CD14-positive monocyte (primary cell): ENCODE data around the gene PIK3CD. TPM values are rescaled to one million over a fixed set of nuclear protein-coding genes. Genes with fewer than 3 reads are reported as not detected.

Source experiments
- DNase-seq, 3 donors: peaks; one replicate each; pipeline ENCODE4 v3.0.0-alpha.2; 2011 to 2022
- H2AFZ ChIP-seq: 2 replicates; pipeline ENCODE4 v1.6.0; 2012; ENCODE audit warnings: mild to moderate bottlenecking, low read depth, low read length, inconsistent platforms; ENCODE audit not compliant: insufficient read depth, poor library complexity, severe bottlenecking
- H3K27ac ChIP-seq, 2 donors: 1 replicate in 1 of 2; 2 replicates in 1 of 2; pipeline ENCODE4 v1.5.1; 2012 to 2013; ENCODE audit warnings: low read length in 2 of 2, control low read depth in 1 of 2, inconsistent platforms in 1 of 2, low read depth in 1 of 2, mild to moderate bottlenecking in 1 of 2
- H3K27me3 ChIP-seq, 2 donors: one replicate each; pipeline versions ENCODE4 v1.6.0 to v1.6.1; 2011 to 2013; ENCODE audit warnings: low read length in 2 of 2; ENCODE audit not compliant: control insufficient read depth in 2 of 2, insufficient read depth in 2 of 2
- H3K36me3 ChIP-seq, 2 donors: replicated peaks in 1 of 2; 1 replicate in 1 of 2; 2 replicates in 1 of 2; pipeline versions ENCODE4 v1.5.1 to v1.6.1; 2012 to 2013; ENCODE audit warnings: low read length in 2 of 2, control low read depth in 1 of 2, inconsistent platforms in 1 of 2, mild to moderate bottlenecking in 1 of 2; ENCODE audit not compliant: insufficient read depth in 2 of 2, control insufficient read depth in 1 of 2
- H3K4me1 ChIP-seq, 2 donors: 1 replicate in 1 of 2; 2 replicates in 1 of 2; pipeline versions ENCODE4 v1.5.1 to v1.6.1; 2012 to 2013; ENCODE audit warnings: low read length in 2 of 2, control low read depth in 1 of 2, inconsistent platforms in 1 of 2, mild to moderate bottlenecking in 1 of 2, moderate library complexity in 1 of 2; ENCODE audit not compliant: insufficient read depth in 2 of 2, control insufficient read depth in 1 of 2
- H3K4me2 ChIP-seq: replicated peaks from 2 replicates; pipeline ENCODE3; 2012; ENCODE audit warnings: low read length, moderate library complexity, mild to moderate bottlenecking; ENCODE audit not compliant: poor library complexity, severe bottlenecking; ENCODE audit errors: extremely low read depth
- H3K4me3 ChIP-seq, 3 experiments: fragments of 200-600 bp in 1 of 3; sonication (generic) in 1 of 3; replicated peaks in 1 of 3; 1 replicate in 2 of 3; 2 replicates in 1 of 3; pipeline ENCODE4 v1.5.1; 2011 to 2013; ENCODE audit warnings: low read length in 3 of 3, mild to moderate bottlenecking in 3 of 3, control low read depth in 2 of 3, low read depth in 2 of 3, inconsistent platforms in 1 of 3, moderate library complexity in 1 of 3
- H3K79me2 ChIP-seq: 2 replicates; pipeline ENCODE4 v1.6.0; 2012; ENCODE audit warnings: mild to moderate bottlenecking, control low read depth, inconsistent platforms, low read length, moderate library complexity; ENCODE audit not compliant: insufficient read depth
- H3K9ac ChIP-seq: 2 replicates; pipeline ENCODE4 v1.6.0; 2017; ENCODE audit warnings: low read length, mild to moderate bottlenecking; ENCODE audit not compliant: insufficient read depth, poor library complexity, severe bottlenecking
- H3K9me3 ChIP-seq, 2 donors: replicated peaks in 1 of 2; 1 replicate in 1 of 2; 2 replicates in 1 of 2; pipeline versions ENCODE4 v1.5.1 to v1.6.1; 2012 to 2013; ENCODE audit warnings: low read length in 2 of 2, control low read depth in 1 of 2; ENCODE audit not compliant: control insufficient read depth in 1 of 2, insufficient read depth in 1 of 2
- H4K20me1 ChIP-seq: 2 replicates; pipeline ENCODE4 v1.6.0; 2012; ENCODE audit warnings: mild to moderate bottlenecking, low read length, control low read depth, moderate library complexity; ENCODE audit not compliant: insufficient read depth
- H3K27ac Mint-ChIP-seq, 7 donors: one replicate each; pipeline ENCODE4 v1.8.0; 2020; ENCODE audit warnings: mild to moderate bottlenecking in 7 of 7, mixed read lengths in 7 of 7, moderate library complexity in 6 of 7, inconsistent platforms in 2 of 7
- H3K27me3 Mint-ChIP-seq, 3 donors: one replicate each; pipeline ENCODE4 v1.8.0; 2021 to 2022; ENCODE audit warnings: low read depth in 3 of 3, mild to moderate bottlenecking in 3 of 3, mixed read lengths in 3 of 3, moderate library complexity in 3 of 3, inconsistent platforms in 1 of 3
- H3K36me3 Mint-ChIP-seq, 2 donors: one replicate each; pipeline ENCODE4 v1.8.0; 2020; ENCODE audit warnings: mixed read lengths in 2 of 2, inconsistent platforms in 1 of 2, mild to moderate bottlenecking in 1 of 2
- H3K4me1 Mint-ChIP-seq: one replicate; pipeline ENCODE4 v1.8.0; 2020; ENCODE audit warnings: mild to moderate bottlenecking, mixed read lengths
- H3K4me3 Mint-ChIP-seq, 2 donors: one replicate each; pipeline ENCODE4 v1.8.0; 2020; ENCODE audit warnings: mild to moderate bottlenecking in 2 of 2, mixed read lengths in 2 of 2, moderate library complexity in 1 of 2
- H3K9me3 Mint-ChIP-seq, 7 donors: one replicate each; pipeline ENCODE4 v1.8.0; 2020 to 2022; ENCODE audit warnings: mixed read lengths in 7 of 7, mild to moderate bottlenecking in 6 of 7, moderate library complexity in 6 of 7, inconsistent platforms in 2 of 7
- CTCF ChIP-seq: fragments of 200-600 bp; IDR thresholded peaks from one replicate; pipeline ENCODE4 v1.8.0; 2022; ENCODE audit warnings: antibody characterized with exemption, mild to moderate bottlenecking
- WGBS: methylation state at CpG from one replicate; pipeline ENCODE4 v1.1.5; 2013; ENCODE audit warnings: missing lambda C conversion rate; ENCODE audit not compliant: insufficient coverage; 5-methylcytosine and 5-hydroxymethylcytosine counted together
- intact Hi-C, 2 donors: fragments of 100-400 bp; cut with micrococcal nuclease; formaldehyde crosslinking; loops; one replicate each; pipeline versions ENCODE4 v1.15.0 to v1.15.1; 2023
- polyA plus RNA-seq, 3 donors: library from polyadenylated mRNA; depleted of rRNA in 1 of 3; unstranded in 2 of 3; stranded (reverse) in 1 of 3; fragments of 300-500 nt in 2 of 3; fragments of >200 nt in 1 of 3; fragmentation: Illumina TruSeq in 2 of 3; gene quantifications; 1 replicate in 2 of 3; 2 replicates in 1 of 3; pipeline ENCODE4 v1.2.3, GENCODE V29; 2012 to 2021

The PIK3CD gene
- polyA plus RNA-seq, 3 donors = 33.2 to 120 (median 52.2) TPM

GRCh38 chr1:9671377-9672140 lies 20.0 kb downstream of the PIK3CD start:
- Histone ChIP-seq H3K4me2 (no peak overlapping the region), H3K9ac (no peak overlapping the region), H4K20me1 (peaks cover 100% of the 10 kb centered on the region), H3K27ac (peak overlapping the region in 1 of 2 donors; percentile 48), H3K79me2 (peaks cover 100% of the 10 kb centered on the region), H3K4me1 (peaks cover 22 to 24% of the 10 kb centered on the region in 2 donors), H3K4me3 (no peak overlapping the region), H2AFZ (no peak overlapping the region), H3K9me3 (no peaks in the 10 kb centered on the region), H3K27me3 (no peaks in the 10 kb centered on the region), H3K36me3 (peaks cover 46 to 66% of the 10 kb centered on the region in 2 donors)
- Mint-ChIP-seq H3K36me3 (peaks cover 44 to 83% of the 10 kb centered on the region in 2 donors), H3K27me3 (no peaks in the 10 kb centered on the region), H3K9me3 (no peaks in the 10 kb centered on the region), H3K4me3 (no peak overlapping the region), H3K4me1 (peaks cover 34% of the 10 kb centered on the region), H3K27ac (peak overlapping the region in 5 of 7 donors; percentile 15 to 83 (median 70))
- no peak for DNase-seq
- 100% methylated on average over 5 of the region's 8 CpGs for WGBS
- TF ChIP-seq CTCF = no peak
- intact Hi-C loops = no loop called here

- no peaks in the 10 kb centered on the region for H3K9me3 Mint-ChIP-seq
- peaks cover 22 to 24% of the 10 kb centered on the region in 2 donors for H3K4me1 ChIP-seq
- peaks cover 50 to 86% of the 10 kb centered on the region in 2 donors for H3K36me3 Mint-ChIP-seq
- no peak overlapping the region for H3K27ac ChIP-seq
- no peaks in the 10 kb centered on the region for H3K9me3 ChIP-seq
- no peak for TF ChIP-seq CTCF
- H3K36me3 ChIP-seq = peaks cover 51 to 75% of the 10 kb centered on the region in 2 donors
- WGBS = 86% methylated on average over 3 of the region's 5 CpGs
- H3K27me3 ChIP-seq = no peaks in the 10 kb centered on the region
- no peak overlapping the region for H3K4me3 ChIP-seq
- no peak overlapping the region for H3K9ac ChIP-seq
- H3K4me1 Mint-ChIP-seq = peaks cover 40% of the 10 kb centered on the region
- no peak overlapping the region for H2AFZ ChIP-seq
- H4K20me1 ChIP-seq = peaks cover 100% of the 10 kb centered on the region
- no peak for DNase-seq
- H3K79me2 ChIP-seq = peaks cover 100% of the 10 kb centered on the region
- H3K27me3 Mint-ChIP-seq = no peaks in the 10 kb centered on the region
- no peak overlapping the region for H3K4me3 Mint-ChIP-seq
- H3K4me2 ChIP-seq = no peak overlapping the region
- peak overlapping the region in 4 of 7 donors; percentile 7 to 64 (median 45) for H3K27ac Mint-ChIP-seq
- intact Hi-C loops = no loop called here
These were observed 20.9 kb downstream of the PIK3CD start for GRCh38 chr1:9672444-9672843.
